IPS-NIHi11 (cell line): Measurements from ENCODE around the gene ERRFI1.

Source experiments
- DNase-seq: peaks from one replicate; pipeline ENCODE4 v3.0.0; 2012; ENCODE audit warnings: mixed read lengths, low spot score

The ERRFI1 gene

GRCh38 chr1:8019229-8019620, 6.9 kb downstream of the ERRFI1 start:
- DNase-seq: no peak

DNA sequence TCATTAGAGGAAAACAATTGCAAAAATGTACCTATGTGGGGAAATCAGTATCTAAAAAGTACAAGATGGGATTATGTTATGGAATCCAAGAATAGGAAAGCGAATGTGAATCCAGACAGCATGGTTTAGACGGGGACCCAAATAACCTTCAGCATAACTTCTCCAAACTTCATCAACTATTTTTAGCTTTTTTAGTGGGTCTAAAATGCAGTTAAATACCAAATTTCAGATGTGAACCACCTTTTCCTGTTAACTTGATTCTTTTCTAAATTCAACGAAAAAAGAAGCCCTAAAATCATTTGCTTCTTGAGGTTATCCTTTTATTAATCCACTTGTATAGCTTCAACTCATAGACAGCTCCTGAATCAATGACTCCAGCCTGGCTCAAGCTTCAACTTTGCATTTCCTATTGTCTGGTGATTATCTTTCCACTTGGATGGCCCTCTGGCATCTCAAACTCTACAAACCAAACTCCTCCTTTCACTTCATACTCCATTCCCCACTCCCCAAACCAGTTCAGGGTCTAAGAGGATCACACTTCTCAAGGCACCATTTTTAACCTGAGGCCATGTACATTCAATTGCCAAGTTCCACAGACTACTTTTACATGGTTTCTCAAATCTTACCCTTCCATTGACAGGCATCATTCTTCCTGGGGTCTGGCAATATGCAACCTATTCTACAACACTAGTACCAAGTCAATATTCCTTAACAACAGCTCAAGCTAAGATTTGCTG, 7.4 kb downstream of the ERRFI1 start:
- DNase-seq: no peak

GRCh38 chr1:8017495-8018197, 8.5 kb downstream of the ERRFI1 start:
- no peak for DNase-seq

DNA sequence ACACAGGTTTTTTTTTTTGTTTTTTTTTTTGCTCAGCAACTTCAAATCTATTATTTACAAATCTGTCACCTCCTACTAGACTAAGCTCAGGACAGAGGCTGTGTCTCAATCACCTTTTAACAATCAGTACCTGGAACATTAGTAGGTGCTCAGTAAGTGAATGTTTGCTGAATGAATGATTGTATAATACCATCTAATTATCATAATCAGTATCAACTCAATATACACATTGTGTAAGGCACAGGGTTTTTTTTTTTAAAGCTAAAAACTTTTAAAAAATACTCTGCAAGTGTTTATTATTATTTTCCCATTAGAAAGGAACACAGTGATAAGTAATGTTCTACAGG, 9.2 kb downstream of the ERRFI1 start:
- no peak for DNase-seq

DNA sequence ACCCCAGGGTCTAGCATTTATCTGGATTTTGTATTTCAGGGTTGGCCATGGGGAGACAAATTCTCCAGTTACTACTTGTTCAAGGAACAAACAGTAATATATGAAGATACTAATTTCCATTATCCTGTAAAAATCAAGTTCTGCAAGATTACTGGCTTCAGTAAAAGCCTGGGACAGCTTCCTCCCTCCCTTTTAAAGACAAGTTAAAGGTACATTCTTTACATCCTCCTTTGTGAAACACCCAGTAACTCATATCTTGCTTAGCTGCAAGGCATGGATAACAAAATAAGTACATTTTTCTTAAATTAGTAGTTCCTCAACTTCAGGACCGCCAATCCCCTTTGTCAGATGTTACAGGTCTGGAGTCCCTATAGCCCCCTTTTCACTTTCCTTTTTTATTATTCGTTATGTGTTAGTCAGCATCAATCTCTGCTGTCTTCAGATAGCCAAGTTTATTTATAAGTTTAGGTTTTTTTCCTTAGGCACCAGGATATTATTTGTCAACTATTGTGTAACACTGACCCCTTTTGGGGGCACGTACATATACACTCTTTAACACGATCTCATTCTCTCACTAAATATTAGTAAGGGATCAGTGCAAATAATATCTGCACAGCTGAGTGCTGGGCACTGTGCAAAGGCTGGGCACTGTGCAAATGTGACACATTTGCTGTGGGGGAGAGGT, 9.8 kb downstream of the ERRFI1 start:
- no peak for DNase-seq

GRCh38 chr1:8015809-8016165, 10.3 kb downstream of the ERRFI1 start:
- DNase-seq: no peak

DNA sequence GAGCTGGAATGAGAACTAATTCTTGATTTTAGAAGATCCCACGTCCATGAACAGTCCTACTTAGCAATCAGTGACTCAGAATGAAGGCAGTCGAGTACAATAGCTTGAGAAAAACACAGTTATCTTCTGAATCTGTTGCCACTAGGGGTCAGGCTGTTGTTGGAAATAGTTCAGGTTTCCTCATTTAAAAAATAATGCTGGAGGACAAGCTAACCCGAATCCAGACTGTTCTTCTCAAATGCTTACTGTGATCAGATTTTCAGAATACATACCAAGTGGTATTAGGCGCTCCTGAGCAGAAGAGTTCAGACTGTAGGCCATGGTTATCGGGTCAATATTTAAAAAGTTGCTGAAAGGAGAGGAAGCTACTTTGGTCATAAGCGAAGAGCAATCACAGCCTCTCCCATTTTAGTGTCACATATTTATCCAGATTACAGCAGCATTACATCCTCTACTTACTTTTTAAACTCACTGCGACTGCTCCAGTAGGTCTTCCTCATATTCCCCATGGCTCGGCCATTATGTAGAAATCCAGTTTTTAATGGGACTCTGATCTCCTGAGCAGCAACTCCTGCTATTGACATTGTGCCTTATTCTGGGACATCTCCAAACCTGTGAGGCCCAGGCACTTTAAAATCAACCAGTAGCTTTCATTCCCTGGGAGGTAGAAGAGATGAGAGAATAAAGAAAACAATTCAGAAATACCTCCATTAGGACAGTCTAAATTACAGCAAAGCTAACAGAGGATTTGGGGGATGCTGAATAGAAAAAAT, 10.9 kb downstream of the ERRFI1 start:
- peak; percentile 44 for DNase-seq

- no peak for DNase-seq
These were observed 11.6 kb downstream of the ERRFI1 start for GRCh38 chr1:8014381-8014988.

DNA sequence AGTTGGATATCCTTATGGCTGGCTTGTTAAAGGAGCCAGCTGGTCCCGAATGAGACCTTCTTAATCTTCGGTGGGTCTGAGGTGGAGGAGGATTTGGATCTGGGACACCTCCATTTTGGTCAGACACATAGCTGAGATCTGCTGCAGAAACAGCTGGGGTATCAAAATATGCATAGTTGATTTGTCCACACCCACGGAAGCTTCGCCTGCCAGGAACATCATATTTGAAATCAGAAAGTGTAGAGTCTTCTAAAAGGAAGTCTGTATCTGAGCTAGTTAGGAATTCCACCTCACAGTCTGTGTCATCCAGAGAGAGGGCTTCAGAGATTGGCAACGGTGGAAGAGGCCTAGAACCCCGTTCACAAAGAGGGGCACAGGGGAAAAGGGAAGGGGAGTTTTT, 12.3 kb downstream of the ERRFI1 start:
- no peak for DNase-seq

- DNase-seq: no peak
These were observed 12.7 kb downstream of the ERRFI1 start for GRCh38 chr1:8013399-8013798.

- no peak for DNase-seq
These were observed 13.2 kb downstream of the ERRFI1 start for GRCh38 chr1:8012955-8013354.

GRCh38 chr1:8011923-8012858, 13.9 kb downstream of the ERRFI1 start:
- no peak for DNase-seq

- no peak for DNase-seq
These were observed 15.1 kb downstream of the ERRFI1 start for GRCh38 chr1:8011016-8011415.

- no peak for DNase-seq
These were observed 15.9 kb downstream of the ERRFI1 start for GRCh38 chr1:8010080-8010664.

DNA sequence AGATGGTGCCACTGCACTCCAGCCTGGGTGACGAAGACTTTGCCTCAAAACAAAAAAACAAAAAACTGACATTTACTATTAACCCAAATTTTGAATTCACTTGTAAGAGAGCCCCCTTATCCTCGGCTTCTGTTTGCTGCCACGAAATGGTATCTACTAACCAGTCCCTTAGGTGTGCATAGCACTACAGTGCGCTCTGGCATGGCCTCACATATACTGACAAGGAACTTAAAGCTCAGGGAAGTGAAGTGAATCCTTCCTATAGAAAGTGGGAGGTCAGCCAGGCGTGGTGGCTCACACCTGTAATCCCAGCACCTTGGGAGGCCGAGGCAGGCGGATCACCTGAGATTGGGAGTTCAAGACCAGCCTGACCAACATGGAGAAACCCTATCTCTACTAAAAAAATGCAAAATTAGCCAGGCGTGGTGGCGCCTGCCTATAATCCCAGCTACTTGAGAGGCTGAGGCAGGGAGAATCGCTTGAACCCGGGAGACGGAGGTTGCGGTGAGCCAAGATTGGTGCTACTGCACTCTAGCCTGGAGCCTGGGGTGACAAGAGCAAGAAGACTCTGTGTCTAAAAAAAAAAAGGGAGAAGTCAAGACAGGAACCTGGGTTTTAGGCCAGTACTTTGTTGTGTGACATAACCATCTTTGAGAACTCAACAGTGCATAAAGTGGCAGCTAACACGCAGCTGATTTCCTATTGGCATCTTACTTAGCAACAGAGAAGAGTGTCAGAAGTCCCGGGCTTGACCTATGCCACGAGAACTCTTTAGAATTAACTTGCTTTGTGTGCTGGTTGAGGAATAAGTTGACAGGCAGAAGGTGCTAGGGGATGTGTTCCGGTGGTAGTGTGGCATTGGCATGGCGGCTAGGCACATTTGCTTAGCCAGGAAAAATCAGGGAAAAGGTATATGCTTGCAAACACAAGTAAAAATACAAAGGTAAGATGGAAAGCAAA, 16.8 kb downstream of the ERRFI1 start:
- no peak for DNase-seq

- no peak for DNase-seq
These were observed 19.8 kb downstream of the ERRFI1 start for GRCh38 chr1:8006037-8006963.

DNA sequence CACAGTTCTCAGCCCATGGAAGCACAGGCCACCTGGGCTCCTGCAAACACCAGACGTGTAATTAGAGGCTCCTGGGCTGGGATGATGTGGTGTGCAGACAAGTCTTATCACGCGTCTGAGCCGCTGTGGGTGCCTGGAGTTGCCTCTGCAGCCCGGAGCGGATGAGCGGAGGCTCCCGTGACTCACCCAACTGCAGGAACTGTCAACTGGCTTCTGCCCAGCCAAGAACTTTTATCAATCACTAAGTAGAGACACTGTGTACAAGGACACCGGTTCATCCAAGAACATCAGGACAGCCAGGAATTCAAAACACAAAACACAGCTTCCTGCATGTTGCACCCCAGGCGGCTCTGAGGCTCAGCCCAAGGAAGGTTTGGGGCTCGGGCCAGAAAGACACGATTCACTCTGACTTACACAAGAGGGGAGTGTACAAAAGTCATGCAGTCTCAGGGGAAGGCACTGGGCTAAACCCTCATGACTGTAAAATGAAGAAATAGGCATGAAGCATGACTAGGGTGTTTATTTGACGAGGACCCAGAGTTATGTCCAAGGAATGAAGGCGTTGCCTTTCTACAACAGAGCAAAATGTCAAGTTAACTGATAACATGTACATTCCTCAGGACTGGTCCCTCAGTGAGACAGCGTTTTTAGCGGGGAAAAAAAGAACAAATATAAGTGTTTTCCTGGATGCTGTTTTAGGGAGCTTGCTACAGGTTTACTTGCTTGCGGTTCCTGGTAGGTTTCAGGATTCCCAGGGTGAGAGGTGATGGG, 21.1 kb downstream of the ERRFI1 start:
- no peak for DNase-seq
